NCI-H510A treated with DMSO at 0.1 percent for 48 hours (cell line): ENCODE results near the gene GABRA5.
"Not testable (repeated sequence)": the region's sequence is repeated elsewhere in the genome, so short reads cannot be mapped to it uniquely, and the experiment has no call there.

Experiments
- DNase-seq: peaks from one replicate; lab custom pipeline; 2025; lab: John Stamatoyannopoulos, UW

The GABRA5 gene

DNA sequence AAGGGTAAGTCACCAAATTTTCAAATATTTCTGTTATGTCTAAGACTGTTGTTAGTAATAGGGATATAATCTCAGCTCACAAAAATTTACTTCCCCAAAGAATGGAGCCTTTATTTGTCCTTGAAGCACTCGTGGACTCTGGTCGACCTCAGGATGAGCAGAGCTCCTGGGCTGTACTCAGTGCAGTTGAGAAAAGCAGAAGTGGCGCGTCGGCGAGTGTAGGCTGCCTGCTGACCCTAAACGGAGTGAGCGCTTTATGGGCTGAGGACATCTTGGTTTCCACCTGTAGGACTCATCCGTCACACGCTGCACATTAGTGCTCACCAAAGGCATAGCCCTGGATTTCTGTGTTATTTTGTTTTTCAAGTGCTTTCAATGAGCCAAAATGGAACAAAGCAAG, 11.0 kb downstream of the GABRA5 start:
- no peak for DNase-seq

DNA sequence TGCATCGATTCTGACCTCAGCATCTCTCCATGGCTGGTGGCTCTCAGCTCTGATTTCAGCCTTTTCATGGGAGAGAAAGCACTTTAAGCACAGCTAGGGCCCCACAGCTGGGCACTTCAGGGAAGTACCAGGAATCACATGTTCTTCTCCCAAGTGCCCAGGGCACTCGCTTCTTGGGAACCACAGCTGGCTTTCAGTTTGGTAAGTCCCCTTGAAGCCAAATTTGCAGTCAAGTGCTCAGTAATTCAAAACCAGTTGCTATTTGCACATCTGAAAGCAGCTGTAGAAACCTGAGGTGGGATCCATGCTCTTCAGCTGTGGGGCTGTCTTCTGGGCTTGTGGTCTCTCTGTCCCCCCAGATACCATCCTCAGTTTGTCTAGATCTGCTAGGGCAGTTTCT, 12.8 kb downstream of the GABRA5 start:
- DNase-seq: peak; percentile 57

DNA sequence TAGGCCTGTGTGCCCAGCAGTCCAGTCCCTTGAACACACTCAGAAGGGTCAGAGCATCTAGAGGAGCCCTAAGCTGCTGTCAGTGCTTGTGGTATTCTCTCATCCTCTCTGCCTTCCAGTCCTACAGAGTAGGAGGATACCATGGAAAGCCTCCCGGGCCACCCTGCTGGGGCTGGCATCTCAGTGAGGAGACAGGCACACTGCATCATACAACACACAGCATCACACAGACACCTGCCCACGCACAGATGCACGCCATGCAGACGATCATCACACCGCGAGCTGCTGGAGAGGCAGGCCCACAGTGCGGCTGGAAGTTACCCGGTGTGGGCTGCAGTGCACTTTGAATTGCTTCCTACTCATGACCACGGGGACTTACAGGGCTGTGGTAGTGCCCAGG, 15.2 kb downstream of the GABRA5 start:
- no peak for DNase-seq

DNA sequence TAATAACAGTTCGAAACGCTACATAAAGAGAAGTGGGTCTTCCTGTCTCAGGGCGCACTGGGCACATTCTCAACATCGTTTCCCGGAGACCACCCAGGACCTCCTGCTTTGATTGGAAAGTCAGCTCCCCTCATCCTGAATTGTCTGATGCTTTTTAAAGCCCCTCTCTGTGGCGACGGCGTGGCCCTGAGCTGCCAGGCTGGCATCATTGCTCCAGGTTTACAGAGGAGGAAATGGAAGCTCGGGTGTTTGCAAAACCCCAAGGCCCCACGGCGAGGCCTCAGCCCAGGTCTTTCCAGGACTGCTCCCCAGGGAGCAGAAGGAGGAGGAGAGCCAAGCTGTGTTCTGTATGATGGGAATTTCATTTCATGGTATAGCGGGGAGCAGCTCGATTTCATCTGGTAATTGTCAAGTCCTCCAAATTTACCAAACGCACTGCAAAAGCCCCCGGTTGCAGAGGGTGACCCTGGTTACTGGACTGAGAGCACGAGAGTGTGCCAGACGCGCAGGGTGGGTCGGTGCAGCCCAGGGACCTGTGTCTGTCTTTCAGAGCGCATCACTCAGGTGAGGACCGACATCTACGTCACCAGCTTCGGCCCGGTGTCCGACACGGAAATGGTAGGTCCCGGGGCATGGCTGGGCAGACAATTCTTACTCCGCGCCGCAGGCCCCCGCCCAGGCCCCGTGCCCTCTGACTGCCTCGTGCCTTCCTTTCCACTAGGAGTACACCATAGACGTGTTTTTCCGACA, 15.9 kb downstream of the GABRA5 start:
- DNase-seq: no peak

DNA sequence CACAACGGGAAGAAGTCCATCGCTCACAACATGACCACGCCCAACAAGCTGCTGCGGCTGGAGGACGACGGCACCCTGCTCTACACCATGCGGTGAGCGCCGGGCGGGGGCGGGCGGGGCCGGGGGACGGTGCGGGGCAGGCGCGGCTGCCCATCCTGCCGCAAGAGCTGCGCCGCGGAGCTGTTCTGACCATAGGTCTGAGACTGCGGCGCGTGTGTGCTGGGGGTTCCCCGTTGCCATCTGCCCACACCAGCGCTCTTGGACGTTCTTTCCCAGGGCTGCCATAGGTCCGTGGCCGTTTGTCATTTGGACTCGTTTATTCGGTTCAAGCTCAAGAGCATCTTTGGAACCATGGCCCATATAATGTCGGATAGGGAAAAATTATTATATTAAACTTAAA, 16.6 kb downstream of the GABRA5 start:
- no peak for DNase-seq

DNA sequence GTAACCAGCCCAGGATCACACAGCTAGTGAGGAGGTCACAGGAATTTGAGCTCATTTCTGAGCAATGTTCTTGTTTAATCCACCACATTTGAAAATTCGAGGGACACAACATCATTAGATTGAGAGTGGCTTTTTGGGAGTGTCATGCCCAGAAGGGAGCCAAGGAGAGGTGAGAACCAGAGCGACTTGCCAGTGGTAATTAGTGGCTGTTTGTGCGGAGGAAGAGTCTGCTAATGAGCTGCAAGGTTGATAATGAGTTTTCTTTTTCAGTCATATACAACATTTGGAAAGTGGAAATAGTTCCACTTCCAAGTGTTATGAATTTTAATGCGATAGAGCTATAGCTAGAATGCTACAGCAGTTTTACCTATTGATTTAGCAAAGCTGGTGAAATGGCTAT, 19.7 kb downstream of the GABRA5 start:
- DNase-seq: no peak

DNA sequence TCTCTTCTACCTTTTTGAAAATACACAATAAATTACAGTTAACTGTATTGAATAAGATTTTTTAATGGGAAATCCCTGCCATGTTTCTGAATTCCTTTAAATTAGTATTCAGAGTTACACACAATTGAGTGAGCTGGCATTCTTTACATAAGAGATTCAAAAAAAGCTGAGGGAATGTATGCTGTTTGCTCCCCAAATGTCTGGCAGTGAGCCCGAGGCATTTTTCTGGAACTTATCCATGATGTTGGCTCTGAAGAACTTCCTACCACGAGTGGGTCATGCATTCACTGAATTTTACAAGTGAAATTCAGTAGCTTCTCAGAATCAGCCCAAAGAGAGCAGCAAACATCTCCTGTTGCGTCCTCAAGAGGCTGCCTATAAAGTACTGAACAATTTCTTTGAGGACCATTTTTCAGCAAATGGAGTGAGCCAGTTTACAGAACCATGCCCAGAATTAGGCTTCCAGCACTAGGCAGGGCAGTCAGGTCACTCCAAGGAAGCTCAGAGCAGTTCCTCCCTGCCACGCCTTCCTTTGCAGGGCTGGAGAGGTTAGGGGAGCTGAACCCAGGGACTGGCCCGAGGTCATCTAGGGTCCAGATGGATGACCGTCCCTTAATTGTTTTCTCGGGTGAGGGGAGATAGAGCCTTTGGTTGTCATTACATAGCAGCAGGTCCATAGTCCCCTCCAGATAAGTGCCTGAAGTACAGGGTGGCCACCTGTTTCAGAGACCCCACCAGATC, 21.2 kb downstream of the GABRA5 start:
- no peak for DNase-seq

DNA sequence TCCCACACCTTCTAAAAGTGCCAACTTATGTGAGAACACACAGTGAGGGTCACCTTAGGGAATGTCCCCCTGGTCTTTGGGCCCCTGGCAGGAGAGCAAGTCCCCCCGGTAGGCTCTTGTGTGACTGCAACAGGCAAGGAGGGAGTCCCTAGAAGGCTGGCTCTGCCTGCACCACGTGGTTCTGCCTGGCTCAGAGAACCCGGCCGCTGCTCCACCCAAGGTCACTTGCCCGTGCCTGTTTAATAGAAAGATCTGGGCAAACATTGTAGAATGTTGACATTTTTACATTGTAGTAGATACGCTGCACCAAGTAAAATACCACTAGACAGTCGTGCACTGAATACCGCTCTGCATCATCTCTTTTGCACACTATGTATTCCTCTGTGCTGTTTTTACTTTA, 21.9 kb downstream of the GABRA5 start:
- no peak for DNase-seq

DNA sequence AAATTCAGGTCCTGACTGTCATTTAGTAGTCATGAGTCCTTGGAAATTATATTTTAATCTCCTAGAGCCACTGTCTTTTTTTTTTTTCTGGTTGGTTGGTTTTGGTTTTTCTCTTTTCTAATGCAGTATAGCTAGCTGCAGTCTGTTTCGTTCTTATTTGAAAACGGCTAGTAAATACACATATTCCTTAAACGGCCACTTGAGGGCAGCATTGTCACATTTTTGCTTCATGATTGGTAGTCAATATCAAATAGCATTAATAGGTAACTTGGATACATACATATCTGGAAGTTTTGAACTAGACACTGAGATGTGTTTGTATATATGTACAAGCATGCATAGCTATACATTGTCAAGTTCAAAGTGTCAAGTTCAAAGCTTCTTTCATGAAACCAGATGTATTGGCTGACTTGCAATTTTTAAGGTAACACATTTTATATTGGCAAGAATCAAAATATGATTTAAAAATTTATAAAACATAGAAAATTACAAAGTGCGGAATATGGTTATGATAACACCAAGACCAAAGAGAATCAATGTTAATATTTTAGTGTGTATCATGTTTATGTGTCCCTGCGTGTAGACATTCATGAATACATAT, 22.5 kb downstream of the GABRA5 start:
- peak; percentile 72 for DNase-seq

DNA sequence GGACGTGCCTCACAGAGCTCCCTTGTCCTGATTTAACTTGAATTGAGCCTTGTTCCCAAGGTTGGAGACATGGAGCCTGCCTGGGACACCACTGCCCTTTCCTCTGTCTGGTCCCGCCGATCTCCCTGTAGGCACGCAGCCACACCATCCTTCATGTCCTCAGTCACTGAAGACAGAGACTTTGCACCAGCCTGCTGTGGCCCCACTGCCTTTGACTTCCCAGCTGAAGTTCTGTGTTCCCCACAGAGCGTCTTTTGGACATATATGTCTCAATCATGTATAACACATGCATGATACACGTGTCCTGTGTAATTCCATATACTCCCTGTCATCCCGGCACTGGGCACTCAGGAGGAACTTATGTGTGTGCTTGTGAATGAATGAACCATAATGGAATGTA, 23.6 kb downstream of the GABRA5 start:
- no peak for DNase-seq

DNA sequence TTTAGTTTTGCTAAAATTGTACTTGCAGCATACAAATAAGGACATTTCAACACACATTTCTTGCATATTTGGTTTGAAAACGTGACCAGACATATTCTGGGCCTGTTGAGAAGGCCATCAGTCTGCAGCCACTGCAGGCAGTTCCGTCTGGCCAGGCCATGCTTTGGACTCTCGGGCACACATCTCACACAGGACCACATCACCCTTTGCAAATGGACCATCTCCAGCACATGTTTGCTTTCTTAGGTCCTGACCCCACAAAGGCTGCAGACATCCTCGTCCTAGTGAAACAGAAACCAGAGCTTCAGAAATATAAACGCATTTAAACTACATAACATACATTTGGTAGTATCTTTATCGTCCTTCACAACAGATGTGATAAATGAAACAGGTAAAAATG, 24.1 kb downstream of the GABRA5 start:
- DNase-seq: no peak

DNA sequence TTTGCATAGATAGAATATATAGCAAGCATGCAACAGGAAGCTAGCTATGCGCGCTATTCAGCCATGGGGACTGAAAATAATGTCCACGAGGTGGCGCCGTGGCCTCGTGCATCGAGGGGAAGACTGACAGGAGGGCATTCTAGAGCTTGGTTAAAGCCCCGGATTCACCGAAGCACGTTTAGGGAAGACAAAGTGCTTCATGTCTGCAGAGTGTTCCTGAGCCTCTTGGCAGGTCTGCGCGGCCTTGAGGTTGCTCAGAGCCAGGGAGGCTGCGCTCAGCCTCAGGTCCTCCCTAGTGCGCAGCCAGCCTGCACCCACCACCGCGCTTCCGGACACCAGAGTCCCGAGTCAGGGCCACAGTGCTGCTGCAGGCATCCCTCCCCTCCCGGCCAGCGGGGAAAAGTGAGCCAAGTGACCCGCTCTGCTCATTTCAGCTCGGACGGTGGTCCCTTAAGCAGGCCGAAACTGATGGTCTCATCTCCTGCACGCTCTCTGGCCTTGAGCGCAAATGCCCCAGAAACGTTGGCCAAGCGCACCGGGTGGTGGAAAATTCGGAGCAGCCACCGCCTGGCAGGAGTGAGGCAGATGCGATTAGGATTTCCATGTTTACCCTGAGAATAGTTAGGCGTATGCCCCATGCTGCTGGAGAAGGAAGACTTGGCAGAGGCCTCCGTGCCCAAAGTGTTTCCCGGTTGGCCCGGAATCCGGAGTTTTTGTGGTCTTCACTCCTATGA, 24.8 kb downstream of the GABRA5 start:
- DNase-seq: peak; percentile 61

DNA sequence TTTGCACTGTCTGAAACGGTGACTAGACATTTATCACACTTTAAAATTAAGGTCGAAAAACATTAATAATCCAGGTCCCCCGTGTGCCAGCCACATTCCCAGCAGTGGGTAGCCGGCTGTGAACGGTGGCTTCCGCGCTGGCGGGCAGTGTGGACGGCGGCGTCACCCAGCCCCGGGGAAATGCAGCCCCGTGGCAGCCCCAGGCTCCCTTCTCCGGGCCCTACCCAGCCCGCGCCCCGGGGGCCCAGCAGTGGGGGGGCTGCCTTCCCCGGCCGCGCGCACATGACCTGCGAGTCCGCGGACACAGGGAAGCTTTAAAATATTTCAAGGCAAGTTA, 25.3 kb downstream of the GABRA5 start:
- no peak for DNase-seq

DNA sequence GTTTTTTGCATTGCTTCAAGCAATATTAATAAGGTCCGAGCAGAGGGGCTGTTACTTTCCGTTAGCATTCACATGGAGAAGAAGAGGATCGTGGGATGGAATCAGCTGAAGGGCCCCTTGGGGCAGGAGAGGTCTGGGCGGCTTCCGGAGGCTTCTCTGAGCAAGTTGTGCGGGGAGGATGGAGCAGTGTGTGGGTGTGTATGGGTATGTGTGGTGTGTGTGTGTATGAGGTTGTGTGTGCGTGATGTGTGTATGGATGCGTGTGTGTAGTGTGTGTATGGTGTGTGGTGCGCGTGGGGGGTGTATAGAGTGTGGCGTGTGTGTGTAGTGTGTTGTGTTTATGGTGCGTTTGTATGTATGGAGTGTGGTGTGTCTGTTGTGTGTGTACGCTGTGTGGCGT, 25.8 kb downstream of the GABRA5 start:
- no peak for DNase-seq

DNA sequence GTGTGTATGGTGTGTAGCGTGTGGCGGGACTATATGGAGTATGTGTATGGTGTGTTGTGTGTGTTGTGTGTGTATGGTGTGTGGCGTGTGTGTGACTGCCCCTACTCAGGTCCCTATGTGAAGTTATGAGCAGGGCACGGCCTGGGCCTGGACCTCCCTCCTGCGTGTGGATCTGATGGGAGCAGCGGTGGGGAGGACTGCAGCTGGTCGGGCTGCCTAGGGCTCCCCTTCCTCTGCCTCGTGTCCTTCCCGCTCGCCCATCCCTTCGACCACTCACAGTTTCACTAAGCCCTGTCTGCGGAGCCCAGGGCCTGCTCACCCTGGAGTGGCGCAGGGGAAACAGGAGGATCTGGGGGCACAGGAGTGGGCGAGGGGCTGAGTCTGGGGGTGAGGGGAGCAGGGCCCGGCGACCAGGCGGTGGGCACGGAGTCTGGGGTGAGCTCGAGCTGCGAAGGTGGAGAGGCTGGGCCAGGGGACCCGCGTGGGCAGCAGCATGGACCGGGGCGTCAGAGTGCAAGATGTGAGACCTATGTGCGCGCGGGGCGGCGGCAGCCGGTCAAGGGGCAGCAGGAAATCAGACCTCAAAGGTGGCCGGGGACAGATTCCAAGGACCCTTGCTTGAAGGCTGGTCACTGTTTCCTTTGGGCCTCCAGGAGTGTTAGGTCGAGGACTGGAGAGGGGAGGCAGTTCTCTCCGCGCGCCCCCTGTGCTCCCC, 26.6 kb downstream of the GABRA5 start:
- DNase-seq: no peak

DNA sequence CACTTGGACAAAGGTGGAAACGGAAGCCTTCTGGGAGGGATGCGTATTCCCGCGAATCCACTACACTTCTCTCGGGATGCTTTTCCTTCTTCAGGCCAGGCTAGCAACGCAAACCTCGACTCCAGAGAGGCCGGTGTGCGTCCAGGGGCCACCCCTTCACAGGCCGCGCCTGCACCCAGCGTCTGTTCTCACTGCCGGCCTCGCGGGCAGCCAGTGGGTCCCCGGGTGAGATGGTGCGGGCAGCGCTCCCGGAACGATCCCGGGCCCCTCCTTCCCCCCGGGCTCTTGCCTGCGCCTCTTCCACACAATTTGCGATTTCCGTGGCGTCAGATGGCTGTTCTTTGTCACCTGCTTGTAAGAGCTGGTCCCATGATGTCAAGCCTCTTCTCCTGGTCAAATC, 27.3 kb downstream of the GABRA5 start:
- no peak for DNase-seq

DNA sequence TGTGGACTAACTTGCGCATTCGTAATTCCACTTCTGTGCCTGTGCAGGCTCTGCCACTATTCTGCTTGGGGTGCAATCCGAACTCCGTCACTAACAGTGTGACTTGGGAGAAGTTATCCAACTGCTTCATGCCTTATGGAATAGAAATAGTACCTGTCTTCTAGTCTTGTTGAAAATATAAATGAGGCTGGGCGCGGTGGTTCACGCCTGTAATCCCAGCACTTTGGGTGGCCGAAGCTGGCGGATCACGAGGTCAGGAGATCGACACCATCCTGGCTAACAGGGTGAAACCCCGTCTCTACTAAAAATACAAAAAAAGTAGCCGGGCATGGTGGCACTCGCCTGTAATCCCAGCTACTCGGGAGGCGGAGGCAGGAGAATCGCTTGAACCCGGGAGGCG, 28.5 kb downstream of the GABRA5 start:
- DNase-seq: not testable (repeated sequence)

DNA sequence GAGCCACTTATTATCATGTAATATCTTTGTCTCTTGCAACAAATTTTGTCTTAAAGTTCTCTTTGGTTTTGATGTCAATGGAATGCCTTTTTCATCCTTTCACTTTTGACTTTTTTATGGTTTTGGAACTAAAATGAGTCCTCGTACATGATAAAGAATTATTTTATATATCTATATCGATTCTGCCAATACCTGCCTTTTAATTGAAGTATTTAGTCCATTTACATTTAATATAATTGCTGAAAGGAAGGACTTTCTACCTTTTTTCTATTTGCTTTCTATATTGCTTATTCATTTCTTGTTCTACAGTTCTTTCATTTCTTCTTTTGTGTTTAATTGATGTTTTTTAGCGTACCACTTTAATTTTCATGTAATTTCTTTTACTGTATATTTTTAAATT, 32.8 kb downstream of the GABRA5 start:
- DNase-seq: no peak

DNA sequence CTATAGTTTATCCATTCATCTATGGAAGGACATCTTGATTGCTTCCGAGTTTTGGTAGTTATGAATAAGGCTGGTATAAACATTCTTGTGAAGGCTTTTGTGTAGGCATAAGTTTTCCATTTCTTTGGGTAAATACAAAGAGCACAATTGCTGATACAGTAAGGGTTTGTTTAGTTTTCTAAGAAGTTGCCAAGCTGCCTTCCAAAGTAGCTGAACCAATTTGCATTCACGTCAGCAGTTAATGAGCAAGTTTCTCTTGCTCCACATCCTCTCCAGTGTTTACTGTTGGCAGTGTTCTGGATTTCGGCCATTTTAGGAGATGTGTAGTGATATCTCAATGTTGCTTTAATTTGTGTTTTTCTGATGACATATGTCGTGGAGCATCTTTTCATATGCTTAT, 34.2 kb downstream of the GABRA5 start:
- DNase-seq: no peak

DNA sequence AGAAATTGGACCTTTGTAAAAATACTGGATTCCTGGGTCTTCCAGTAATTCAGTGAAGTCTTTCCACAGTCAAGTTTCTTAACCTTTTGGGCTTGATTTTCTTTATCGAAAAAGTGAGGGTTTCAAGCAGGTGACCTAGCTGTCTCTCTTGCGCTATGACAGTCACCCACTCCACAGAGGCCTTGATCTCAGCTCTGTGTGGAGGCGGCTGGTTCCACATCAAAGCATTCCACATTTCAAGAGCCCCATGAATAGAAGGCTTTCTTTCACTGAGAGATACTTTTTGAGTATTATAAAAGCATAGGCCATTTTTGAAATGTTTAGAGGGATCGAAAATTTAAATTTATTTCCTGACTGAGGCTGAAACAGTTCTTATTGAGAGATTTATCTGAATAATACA, 43.9 kb downstream of the GABRA5 start:
- DNase-seq: no peak

DNA sequence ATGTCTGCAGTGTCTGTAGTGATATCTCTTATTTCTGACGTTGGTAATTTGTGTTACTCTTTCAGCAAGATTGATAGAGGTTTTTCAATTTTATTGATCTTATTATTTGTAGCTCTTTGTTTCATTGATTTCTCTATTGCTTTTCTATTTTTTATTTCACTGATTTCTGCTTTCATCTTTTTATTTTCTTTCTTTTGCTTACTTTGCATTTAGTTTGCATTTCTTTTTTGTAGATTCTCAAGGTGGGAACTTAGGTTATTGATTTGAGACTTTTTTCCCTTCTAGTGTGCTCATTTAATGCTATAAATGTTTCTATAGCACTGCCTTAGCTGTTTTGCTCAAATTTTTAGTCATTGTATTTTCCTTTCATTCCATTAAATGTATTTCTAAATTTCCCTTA, 54.6 kb downstream of the GABRA5 start:
- no peak for DNase-seq

DNA sequence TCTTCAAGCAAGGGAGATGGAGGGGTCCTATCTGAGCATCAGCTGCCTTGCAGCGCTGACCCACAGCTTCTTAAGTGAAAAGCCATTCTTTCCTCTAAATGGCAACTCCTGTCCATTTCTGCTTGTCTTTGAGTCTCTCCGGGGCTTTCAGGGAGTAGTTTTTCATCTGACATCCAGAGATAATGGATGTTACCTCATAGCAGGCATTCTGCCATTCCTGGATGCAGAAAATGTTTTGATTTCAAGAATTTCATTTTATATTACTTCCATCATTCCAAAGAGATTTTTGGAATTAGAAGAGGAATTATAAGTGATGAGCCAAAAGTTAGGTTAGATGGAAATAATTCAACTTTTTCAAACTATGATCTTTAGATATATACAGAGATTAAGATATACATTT, 59.2 kb downstream of the GABRA5 start:
- no peak for DNase-seq
